Measurements from ENCODE around the gene NRAS. TPM values are rescaled to one million over a fixed set of nuclear protein-coding genes. Genes with fewer than 3 reads are reported as not detected.
A peak's percentile ranks its signal among the peaks of the same experiment; 100 is the strongest.

Gene NRAS
- total and polyA plus RNA-seq, 9 of the 15 experiments (the other 6 are each of a cell fraction or from before 2014, with no cell fraction given), result 40.7 to 94.5 (median 75.4) TPM

DNA sequence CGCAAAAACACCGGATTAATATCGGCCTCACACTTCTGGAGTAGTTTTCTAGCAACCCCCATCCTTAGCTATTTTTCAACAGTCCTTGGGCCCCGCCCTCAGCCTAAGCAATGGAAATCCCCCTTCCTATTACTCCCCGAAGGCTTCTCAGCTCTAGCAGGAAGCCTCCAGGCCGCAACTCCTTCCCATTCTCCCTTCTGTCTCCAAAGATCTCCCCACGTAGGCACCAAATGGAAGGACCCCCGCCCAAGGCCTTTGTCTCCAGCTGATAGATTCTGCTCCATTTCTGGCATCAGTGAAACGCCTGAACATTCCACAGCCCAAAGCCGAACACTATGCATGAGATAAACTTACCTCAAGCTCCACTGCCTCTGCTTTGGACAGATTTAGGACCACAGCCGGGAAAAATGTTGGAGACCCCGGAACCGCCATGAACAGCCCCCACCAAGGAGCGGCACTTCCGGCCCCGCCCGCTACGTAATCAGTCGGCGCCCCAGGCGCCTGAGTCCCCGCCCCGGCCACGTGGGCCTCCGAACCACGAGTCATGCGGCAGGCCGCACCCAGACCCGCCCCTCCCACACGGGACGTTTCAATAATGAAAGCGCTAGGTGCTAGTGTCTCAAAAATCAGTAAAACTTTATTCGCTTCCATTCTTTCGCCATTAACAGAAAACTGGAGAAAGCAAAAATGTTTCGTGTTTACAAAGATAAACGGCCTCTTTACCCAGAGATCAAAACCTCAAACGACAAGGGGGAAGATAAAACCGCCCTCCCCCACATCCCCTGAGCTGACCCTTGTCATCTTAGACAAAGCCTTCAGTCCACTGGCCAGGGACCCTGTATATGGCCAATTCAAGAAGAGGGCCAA is at the start of gene NRAS (continued):
- TF ChIP-seq MTF1 (CRISPR knock-in tag; IDR thresholded peaks at IDR 0.05; ENCODE audit: borderline replicate concordance) (no peak), ZNF431 (CRISPR knock-in tag; IDR thresholded peaks at IDR 0.05) (no peak), ZKSCAN3 (CRISPR knock-in tag; IDR thresholded peaks at IDR 0.05) (no peak), HEY1 (CRISPR knock-in tag; IDR thresholded peaks at IDR 0.05; ENCODE audit: borderline replicate concordance) (no peak), CBX2 (IDR thresholded peaks at IDR 0.05; ENCODE audit: insufficient read depth, low read length, poor library complexity, severe bottlenecking) (no peak), MAFG (tag; conservative IDR thresholded peaks at IDR 0.05) (no peak), TCF7L2 (IDR thresholded peaks at IDR 0.05; ENCODE audit: low read depth, low read length) (peak; percentile 11; the same call in 1 of the 2 replicates)
- TF ChIP-seq, protein P1, sequence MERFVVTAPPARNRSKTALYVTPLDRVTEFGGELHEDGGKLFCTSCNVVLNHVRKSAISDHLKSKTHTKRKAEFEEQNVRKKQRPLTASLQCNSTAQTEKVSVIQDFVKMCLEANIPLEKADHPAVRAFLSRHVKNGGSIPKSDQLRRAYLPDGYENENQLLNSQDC (CRISPR knock-in tag; IDR thresholded peaks at IDR 0.05), result no peak
- TF ChIP-seq, protein P2, sequence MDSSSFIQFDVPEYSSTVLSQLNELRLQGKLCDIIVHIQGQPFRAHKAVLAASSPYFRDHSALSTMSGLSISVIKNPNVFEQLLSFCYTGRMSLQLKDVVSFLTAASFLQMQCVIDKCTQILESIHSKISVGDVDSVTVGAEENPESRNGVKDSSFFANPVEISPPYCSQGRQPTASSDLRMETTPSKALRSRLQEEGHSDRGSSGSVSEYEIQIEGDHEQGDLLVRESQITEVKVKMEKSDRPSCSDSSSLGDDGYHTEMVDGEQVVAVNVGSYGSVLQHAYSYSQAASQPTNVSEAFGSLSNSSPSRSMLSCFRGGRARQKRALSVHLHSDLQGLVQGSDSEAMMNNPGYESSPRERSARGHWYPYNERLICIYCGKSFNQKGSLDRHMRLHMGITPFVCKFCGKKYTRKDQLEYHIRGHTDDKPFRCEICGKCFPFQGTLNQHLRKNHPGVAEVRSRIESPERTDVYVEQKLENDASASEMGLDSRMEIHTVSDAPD (CRISPR knock-in tag; IDR thresholded peaks at IDR 0.05), result no peak
- TF ChIP-seq, protein P3, sequence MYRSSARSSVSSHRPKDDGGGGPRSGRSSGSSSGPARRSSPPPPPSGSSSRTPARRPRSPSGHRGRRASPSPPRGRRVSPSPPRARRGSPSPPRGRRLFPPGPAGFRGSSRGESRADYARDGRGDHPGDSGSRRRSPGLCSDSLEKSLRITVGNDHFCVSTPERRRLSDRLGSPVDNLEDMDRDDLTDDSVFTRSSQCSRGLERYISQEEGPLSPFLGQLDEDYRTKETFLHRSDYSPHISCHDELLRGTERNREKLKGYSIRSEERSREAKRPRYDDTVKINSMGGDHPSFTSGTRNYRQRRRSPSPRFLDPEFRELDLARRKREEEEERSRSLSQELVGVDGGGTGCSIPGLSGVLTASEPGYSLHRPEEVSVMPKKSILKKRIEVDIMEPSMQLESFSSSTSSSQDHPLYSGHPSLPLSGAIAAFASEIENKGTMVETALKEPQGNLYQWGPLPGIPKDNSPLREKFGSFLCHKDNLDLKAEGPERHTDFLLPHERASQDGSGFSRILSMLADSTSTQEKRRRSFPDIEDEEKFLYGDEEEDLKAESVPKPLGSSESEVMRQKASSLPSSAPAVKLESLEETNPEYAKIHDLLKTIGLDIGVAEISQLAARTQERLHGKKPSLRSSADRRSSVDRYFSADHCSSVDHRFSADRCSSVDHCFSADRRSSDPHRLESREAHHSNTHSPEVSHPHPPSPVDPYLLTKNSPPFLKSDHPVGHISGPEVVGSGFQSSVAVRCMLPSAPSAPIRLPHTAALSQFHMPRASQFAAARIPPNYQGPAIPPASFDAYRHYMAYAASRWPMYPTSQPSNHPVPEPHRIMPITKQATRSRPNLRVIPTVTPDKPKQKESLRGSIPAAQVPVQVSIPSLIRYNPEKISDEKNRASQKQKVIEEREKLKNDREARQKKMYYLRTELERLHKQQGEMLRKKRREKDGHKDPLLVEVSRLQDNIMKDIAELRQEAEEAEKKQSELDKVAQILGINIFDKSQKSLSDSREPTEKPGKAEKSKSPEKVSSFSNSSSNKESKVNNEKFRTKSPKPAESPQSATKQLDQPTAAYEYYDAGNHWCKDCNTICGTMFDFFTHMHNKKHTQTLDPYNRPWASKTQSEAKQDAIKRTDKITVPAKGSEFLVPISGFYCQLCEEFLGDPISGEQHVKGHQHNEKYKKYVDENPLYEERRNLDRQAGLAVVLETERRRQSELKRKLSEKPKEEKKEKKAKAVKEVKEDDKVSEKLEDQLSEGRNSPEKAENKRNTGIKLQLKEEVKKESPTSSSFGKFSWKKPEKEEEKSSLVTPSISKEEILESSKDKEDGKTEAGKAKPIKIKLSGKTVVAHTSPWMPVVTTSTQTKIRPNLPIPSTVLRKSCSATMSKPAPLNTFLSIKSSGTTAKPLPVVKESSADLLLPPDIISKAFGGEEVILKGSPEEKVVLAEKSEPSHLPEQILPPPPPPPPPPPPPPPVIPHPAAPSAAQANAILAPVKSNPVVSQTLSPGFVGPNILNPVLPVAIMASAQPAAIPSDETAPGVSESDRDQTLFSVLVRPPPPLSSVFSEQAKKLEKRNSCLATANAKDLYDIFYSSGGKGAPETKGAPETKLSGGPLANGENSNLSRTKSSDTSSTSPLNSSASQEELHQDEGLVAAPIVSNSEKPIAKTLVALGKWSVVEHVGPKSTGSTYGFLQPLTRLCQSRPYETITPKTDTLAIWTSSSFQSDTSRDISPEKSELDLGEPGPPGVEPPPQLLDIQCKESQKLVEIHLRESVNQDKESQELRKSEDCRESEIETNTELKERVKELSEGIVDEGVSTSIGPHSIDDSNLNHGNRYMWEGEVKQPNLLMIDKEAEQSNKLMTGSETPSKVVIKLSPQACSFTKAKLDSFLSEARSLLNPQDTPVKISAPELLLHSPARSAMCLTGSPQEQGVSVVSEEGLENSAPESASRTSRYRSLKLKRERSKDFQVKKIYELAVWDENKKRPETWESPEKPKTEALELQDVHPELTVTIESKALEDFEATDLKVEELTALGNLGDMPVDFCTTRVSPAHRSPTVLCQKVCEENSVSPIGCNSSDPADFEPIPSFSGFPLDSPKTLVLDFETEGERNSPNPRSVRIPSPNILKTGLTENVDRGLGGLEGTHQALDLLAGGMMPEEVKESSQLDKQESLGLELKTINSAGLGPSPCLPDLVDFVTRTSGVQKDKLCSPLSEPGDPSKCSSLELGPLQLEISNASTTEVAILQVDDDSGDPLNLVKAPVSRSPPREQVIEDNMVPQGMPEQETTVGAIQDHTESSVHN (IDR thresholded peaks at IDR 0.05; ENCODE audit: borderline replicate concordance in 1 of 2, low read depth in 1 of 2), result no peak; a peak in 1 of 4 replicates
- TF ChIP-seq, protein P4, sequence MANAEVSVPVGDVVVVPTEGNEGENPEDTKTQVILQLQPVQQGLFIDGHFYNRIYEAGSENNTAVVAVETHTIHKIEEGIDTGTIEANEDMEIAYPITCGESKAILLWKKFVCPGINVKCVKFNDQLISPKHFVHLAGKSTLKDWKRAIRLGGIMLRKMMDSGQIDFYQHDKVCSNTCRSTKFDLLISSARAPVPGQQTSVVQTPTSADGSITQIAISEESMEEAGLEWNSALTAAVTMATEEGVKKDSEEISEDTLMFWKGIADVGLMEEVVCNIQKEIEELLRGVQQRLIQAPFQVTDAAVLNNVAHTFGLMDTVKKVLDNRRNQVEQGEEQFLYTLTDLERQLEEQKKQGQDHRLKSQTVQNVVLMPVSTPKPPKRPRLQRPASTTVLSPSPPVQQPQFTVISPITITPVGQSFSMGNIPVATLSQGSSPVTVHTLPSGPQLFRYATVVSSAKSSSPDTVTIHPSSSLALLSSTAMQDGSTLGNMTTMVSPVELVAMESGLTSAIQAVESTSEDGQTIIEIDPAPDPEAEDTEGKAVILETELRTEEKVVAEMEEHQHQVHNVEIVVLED (CRISPR knock-in tag; IDR thresholded peaks at IDR 0.05), result peak; percentile 57; the same call in 1 of the 2 replicates
